ENCODE results near the gene GRK5. TPM values are rescaled to one million over a fixed set of nuclear protein-coding genes. Genes with fewer than 3 reads are reported as not detected.

GRK5 gene
- total RNA-seq, 1 donor from 2014 or later, result 43.2 TPM

- peaks cover 15% of the 10 kb centered on the region for H3K36me3 Mint-ChIP-seq (ENCODE audit: unreplicated experiment)
- H3K27ac Mint-ChIP-seq (ENCODE audit: unreplicated experiment), result no peak overlapping the region
- peaks cover 2% of the 10 kb centered on the region for H3K4me1 Mint-ChIP-seq (ENCODE audit: unreplicated experiment)
- H3K4me3 Mint-ChIP-seq (ENCODE audit: unreplicated experiment), result no peak overlapping the region
- DNase-seq (ENCODE audit: extremely low spot score, unreplicated experiment), result no peak
- H3K9me3 Mint-ChIP-seq (ENCODE audit: unreplicated experiment), result no peaks in the 10 kb centered on the region
- H3K27me3 Mint-ChIP-seq (ENCODE audit: unreplicated experiment), result no peaks in the 10 kb centered on the region
- no peak for TF ChIP-seq CTCF (IDR thresholded peaks at IDR 0.05)
These were observed 123.0 kb downstream of the GRK5 start for GRCh38 chr10:119330342-119330741.

- Mint-ChIP-seq H3K27ac (ENCODE audit: unreplicated experiment) (peak overlapping the region; percentile 16), H3K36me3 (ENCODE audit: unreplicated experiment) (peaks cover 20% of the 10 kb centered on the region), H3K9me3 (ENCODE audit: unreplicated experiment) (no peaks in the 10 kb centered on the region), H3K4me1 (ENCODE audit: unreplicated experiment) (peaks cover 2% of the 10 kb centered on the region), H3K4me3 (ENCODE audit: unreplicated experiment) (no peak overlapping the region), H3K27me3 (ENCODE audit: unreplicated experiment) (no peaks in the 10 kb centered on the region)
- TF ChIP-seq CTCF (IDR thresholded peaks at IDR 0.05), result no peak
- no peak for DNase-seq (ENCODE audit: extremely low spot score, unreplicated experiment)
These were observed 123.7 kb downstream of the GRK5 start for GRCh38 chr10:119331061-119331460.

DNA sequence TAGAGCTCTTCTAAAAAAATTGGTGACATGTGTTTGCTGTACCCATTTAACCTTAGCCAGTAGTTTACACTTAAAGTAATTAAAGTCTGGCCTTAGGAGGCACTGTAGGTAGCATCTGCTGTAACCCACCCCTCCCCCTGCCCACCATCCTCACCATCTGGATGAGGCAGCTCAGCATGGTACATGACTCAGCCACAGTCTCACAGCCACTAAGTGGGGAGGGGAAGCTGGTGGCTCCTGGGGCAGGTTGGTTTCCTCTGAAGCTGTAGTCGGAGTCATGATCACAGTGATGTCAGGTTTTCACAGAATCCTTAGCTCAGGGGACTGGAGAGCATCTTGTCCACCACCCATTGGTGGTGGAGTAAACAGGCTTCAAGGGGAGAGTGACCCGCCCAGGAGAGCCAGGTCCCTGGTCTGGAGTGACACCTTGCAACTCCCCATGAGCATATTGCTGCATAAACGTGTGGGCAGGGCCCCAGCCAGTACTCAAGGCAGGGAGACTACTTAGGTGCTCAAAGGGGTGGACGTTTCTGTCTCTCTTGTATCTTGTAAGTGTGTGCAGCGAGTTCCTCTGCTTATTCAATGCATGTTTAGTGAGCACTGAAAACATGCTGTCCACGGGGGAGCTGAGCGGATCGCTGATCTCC, 125.9 kb downstream of the GRK5 start:
- Mint-ChIP-seq H3K4me1 (ENCODE audit: unreplicated experiment) (peaks cover 7% of the 10 kb centered on the region), H3K27ac (ENCODE audit: unreplicated experiment) (no peak overlapping the region), H3K27me3 (ENCODE audit: unreplicated experiment) (no peaks in the 10 kb centered on the region), H3K36me3 (ENCODE audit: unreplicated experiment) (peaks cover 26% of the 10 kb centered on the region), H3K9me3 (ENCODE audit: unreplicated experiment) (no peaks in the 10 kb centered on the region), H3K4me3 (ENCODE audit: unreplicated experiment) (no peak overlapping the region)
- no peak for DNase-seq (ENCODE audit: extremely low spot score, unreplicated experiment)
- TF ChIP-seq CTCF (IDR thresholded peaks at IDR 0.05), result no peak

GRCh38 chr10:119335671-119336353, 128.4 kb downstream of the GRK5 start:
- peaks cover 19% of the 10 kb centered on the region for H3K36me3 Mint-ChIP-seq (ENCODE audit: unreplicated experiment)
- no peak for DNase-seq (ENCODE audit: extremely low spot score, unreplicated experiment)
- H3K27me3 Mint-ChIP-seq (ENCODE audit: unreplicated experiment), result no peaks in the 10 kb centered on the region
- H3K4me3 Mint-ChIP-seq (ENCODE audit: unreplicated experiment), result no peak overlapping the region
- peaks cover 11% of the 10 kb centered on the region for H3K4me1 Mint-ChIP-seq (ENCODE audit: unreplicated experiment)
- TF ChIP-seq CTCF (IDR thresholded peaks at IDR 0.05), result no peak
- no peak overlapping the region for H3K27ac Mint-ChIP-seq (ENCODE audit: unreplicated experiment)
- H3K9me3 Mint-ChIP-seq (ENCODE audit: unreplicated experiment), result no peaks in the 10 kb centered on the region

DNA sequence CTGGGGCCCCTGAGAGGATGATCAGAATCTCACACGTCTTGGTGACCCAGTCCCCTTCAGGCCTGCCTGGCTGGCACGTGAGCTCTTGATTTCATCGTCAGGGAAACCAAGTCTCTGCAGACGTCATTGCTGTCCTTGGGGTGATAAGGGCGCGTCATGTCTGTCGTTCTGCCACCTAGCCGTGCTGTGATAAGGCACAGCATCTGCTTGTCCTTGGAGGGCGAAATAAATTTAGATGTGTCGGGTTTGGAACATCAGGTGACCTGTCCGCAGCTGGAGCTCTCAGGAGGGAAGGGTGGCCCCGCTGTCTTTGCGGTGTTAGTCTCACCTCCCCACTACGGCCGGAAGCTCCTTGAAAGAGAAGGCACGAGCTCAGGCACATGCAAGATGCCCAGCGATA, 129.2 kb downstream of the GRK5 start:
- Mint-ChIP-seq H3K27me3 (ENCODE audit: unreplicated experiment) (no peaks in the 10 kb centered on the region), H3K4me3 (ENCODE audit: unreplicated experiment) (no peak overlapping the region), H3K9me3 (ENCODE audit: unreplicated experiment) (no peaks in the 10 kb centered on the region), H3K27ac (ENCODE audit: unreplicated experiment) (no peak overlapping the region), H3K4me1 (ENCODE audit: unreplicated experiment) (peaks cover 19% of the 10 kb centered on the region), H3K36me3 (ENCODE audit: unreplicated experiment) (peaks cover 25% of the 10 kb centered on the region)
- no peak for TF ChIP-seq CTCF (IDR thresholded peaks at IDR 0.05)
- no peak for DNase-seq (ENCODE audit: extremely low spot score, unreplicated experiment)
